Endothelial cell of umbilical vein (primary cell): ENCODE measurements around the gene DHX35. TPM values are rescaled to one million over a fixed set of nuclear protein-coding genes. Genes with fewer than 3 reads are reported as not detected.

Experiments
- BruUV-seq: library from RNA; stranded (reverse); fragments of 400-500 nt; replicated peaks from 2 replicates; lab custom pipeline; 2021; lab: Mats Ljungman, UMichigan
- CTCF ChIA-PET: fragments of 300-600, 350-600 bp; sonication (Branson Sonifier 250); formaldehyde crosslinking; loops from one replicate; lab custom pipeline; 2021; ENCODE audit warnings: antibody characterized with exemption, inconsistent platforms; lab: Charles Lee
- POLR2A ChIA-PET: fragments of 300-600, 350-600 bp; sonication (Branson Sonifier 250); formaldehyde crosslinking; loops from one replicate; lab custom pipeline; 2021; ENCODE audit warnings: antibody characterized with exemption, inconsistent platforms; lab: Charles Lee
- DNase-seq: peaks from one replicate; pipeline ENCODE4 v3.0.0-alpha.2; 2011; ENCODE audit warnings: low read depth, low spot score
- FAIRE-seq: peaks from 2 replicates; lab custom pipeline; 2011; peaks lifted over from hg19 to GRCh38; lab: Jason Lieb, UNC
- H2AFZ ChIP-seq: 2 replicates; pipeline ENCODE4 v1.6.0; 2012; ENCODE audit warnings: low read depth, low read length, control low read depth, inconsistent platforms
- H3K27ac ChIP-seq: 2 replicates; pipeline ENCODE4 v1.5.1; 2011; ENCODE audit warnings: low read depth, mild to moderate bottlenecking, control low read depth, low read length, moderate library complexity; ENCODE audit not compliant: insufficient read depth
- H3K27me3 ChIP-seq, 2 experiments: 2 replicates each; pipeline versions ENCODE4 v1.6.0 to v1.6.1; 2011; ENCODE audit warnings: low read length in 2 of 2, mixed read lengths in 1 of 2; ENCODE audit not compliant: control insufficient read depth in 2 of 2, insufficient read depth in 2 of 2
- H3K36me3 ChIP-seq, 2 experiments: 2 replicates in 1 of 2; 3 replicates in 1 of 2; pipeline ENCODE4 v1.5.1; 2011; ENCODE audit warnings: low read length in 2 of 2, mild to moderate bottlenecking in 1 of 2, moderate library complexity in 1 of 2; ENCODE audit not compliant: control insufficient read depth in 2 of 2, insufficient read depth in 2 of 2; ENCODE audit errors: extremely low read depth in 1 of 2
- H3K4me1 ChIP-seq: 3 replicates; pipeline ENCODE4 v1.5.1; 2011; ENCODE audit warnings: mild to moderate bottlenecking, low read length; ENCODE audit not compliant: control insufficient read depth, insufficient read depth; ENCODE audit errors: extremely low read depth
- H3K4me2 ChIP-seq: 2 replicates; pipeline ENCODE4 v1.6.1; 2011; ENCODE audit warnings: low read length, control low read depth, mixed read lengths; ENCODE audit not compliant: insufficient read depth
- H3K4me3 ChIP-seq, 3 experiments: fragments of 200-600 bp in 1 of 3; sonication (generic), shearing (Covaris generic) in 1 of 3; replicated peaks in 1 of 3; 2 replicates each; pipeline ENCODE4 v1.5.1; 2011 to 2016; ENCODE audit warnings: control low read depth in 3 of 3, low read length in 3 of 3, mild to moderate bottlenecking in 2 of 3, inconsistent platforms in 1 of 3, low read depth in 1 of 3, moderate library complexity in 1 of 3; ENCODE audit not compliant: insufficient read depth in 1 of 3
- H3K79me2 ChIP-seq: 2 replicates; pipeline ENCODE4 v1.6.0; 2012; ENCODE audit warnings: low read length, inconsistent platforms; ENCODE audit not compliant: control insufficient read depth, insufficient read depth
- H3K9ac ChIP-seq: replicated peaks from 2 replicates; pipeline ENCODE3; 2011; ENCODE audit warnings: low read length, control low read depth; ENCODE audit not compliant: insufficient read depth; ENCODE audit errors: extremely low read depth
- H3K9me1 ChIP-seq: replicated peaks from 3 replicates; pipeline ENCODE4 v1.6.0; 2011; ENCODE audit warnings: mild to moderate bottlenecking, low read length; ENCODE audit not compliant: control insufficient read depth, insufficient read depth; ENCODE audit errors: extremely low read depth
- H3K9me3 ChIP-seq: replicated peaks from 2 replicates; pipeline ENCODE4 v1.5.1; 2012; ENCODE audit warnings: low read length, inconsistent platforms; ENCODE audit not compliant: control insufficient read depth, insufficient read depth
- H4K20me1 ChIP-seq: replicated peaks from 2 replicates; pipeline ENCODE3; 2011; ENCODE audit warnings: mild to moderate bottlenecking, low read length; ENCODE audit not compliant: control insufficient read depth, insufficient read depth; ENCODE audit errors: extremely low read depth
- CTCF ChIP-seq, 2 donors: IDR thresholded peaks; 1 replicate in 1 of 2; 2 replicates in 1 of 2; pipeline ENCODE4 v1.5.1; 2011; ENCODE audit warnings: low read length in 2 of 2, mild to moderate bottlenecking in 2 of 2, moderate library complexity in 2 of 2, control low read depth in 1 of 2, inconsistent platforms in 1 of 2, low read depth in 1 of 2; ENCODE audit not compliant: insufficient read depth in 1 of 2; ENCODE audit errors: extremely low read depth in 1 of 2
- GATA2 ChIP-seq: IDR thresholded peaks from 2 replicates; pipeline ENCODE4 v1.7.0; 2011; ENCODE audit warnings: low read depth, mild to moderate bottlenecking, moderate library complexity, mixed read lengths, low read length; ENCODE audit not compliant: insufficient read length, insufficient read depth
- POLR2A ChIP-seq: IDR thresholded peaks from 2 replicates; pipeline ENCODE4 v1.6.1; 2012; ENCODE audit warnings: low read depth, mild to moderate bottlenecking, control low read depth, low read length
- POLR2AphosphoS5 ChIP-seq: IDR thresholded peaks from 2 replicates; pipeline ENCODE4 v1.6.1; 2012; ENCODE audit warnings: low read depth, mild to moderate bottlenecking, control low read depth, low read length, moderate library complexity; ENCODE audit not compliant: insufficient read depth
- dilution Hi-C: fragments of 300-500 bp; cut with MboI; formaldehyde crosslinking; loops from one replicate; pipeline ENCODE4 v1.15.0; 2019; ENCODE audit warnings: low sequenced_read_pairs; ENCODE audit not compliant: extremely low pct_ligation_motif_present
- intact Hi-C: fragments of 100-400 bp; cut with micrococcal nuclease; formaldehyde crosslinking; loops from one replicate; pipeline ENCODE4 v1.10.0; 2022
- polyA plus RNA-seq, 4 experiments: library from polyadenylated mRNA; depleted of rRNA in 3 of 4; stranded (reverse) in 3 of 4; unstranded in 1 of 4; fragments of >200 nt; gene quantifications; 2 replicates each; pipeline versions ENCODE4 v1.2.1 to v1.2.3, GENCODE V29; 2011 to 2012; ENCODE audit warnings: missing spikeins in 1 of 4
- total RNA-seq: library from RNA; stranded (reverse); gene quantifications from 2 replicates; pipeline ENCODE4 v1.2.3, GENCODE V29; 2021

The DHX35 gene
- total and polyA plus RNA-seq, 2 donors (not counting 3 experiments of a cell fraction or from before 2014, with no cell fraction given), result 10.0 to 13.0 TPM

- intact Hi-C loops (loop anchor here (1.0 to 5.0 kb wide), 5 partner anchors 31 to 323 kb away; partner anchors contain the start of gene ACTR5), dilution Hi-C loops (no loop called here)
- ChIA-PET POLR2A (interaction anchor here (0.9 to 1.0 kb wide), 2 partner anchors 123 to 124 kb away, joined by 3 read pairs; partner anchors contain the start of gene FAM83D), CTCF (interaction anchor here (0.6 to 5.3 kb wide), 40 partner anchors 7 to 1916 kb away, joined by 3 to 143 read pairs (median 5); partner anchors contain the start of genes DHX35, FAM83D and MAFB)
- no peaks in the 10 kb centered on the region for H3K9me1 ChIP-seq
- no peaks in the 10 kb centered on the region for H3K79me2 ChIP-seq
- TF ChIP-seq CTCF (IDR thresholded peaks at IDR 0.05; ENCODE audit: extremely low read depth in 1 of 2, insufficient read depth in 1 of 2, low read depth in 1 of 2, low read length in 2 of 2), result peak; percentile 97 to 98
- TF ChIP-seq GATA2, result no peak
- peak; percentile 64 for TF ChIP-seq POLR2A
- TF ChIP-seq POLR2AphosphoS5, result peak; percentile 25
- H3K4me3 ChIP-seq, result peak overlapping the region in 2 of 3 experiments; percentile 36 to 63
- BruUV-seq, result no TSS peak
- FAIRE-seq (peak; percentile 71), DNase-seq (peak; percentile 75)
- no peaks in the 10 kb centered on the region for H3K9me3 ChIP-seq
- H3K4me2 ChIP-seq, result peak overlapping the region; percentile 53
- no peaks in the 10 kb centered on the region for H3K27me3 ChIP-seq
- peak overlapping the region; percentile 81 for H2AFZ ChIP-seq
- H3K9ac ChIP-seq, result peak overlapping the region; percentile 44
- no peaks in the 10 kb centered on the region for H3K36me3 ChIP-seq
- no peaks in the 10 kb centered on the region for H4K20me1 ChIP-seq
- no peak overlapping the region for H3K27ac ChIP-seq
- peaks cover 3% of the 10 kb centered on the region for H3K4me1 ChIP-seq
These were observed 87.8 kb downstream of the DHX35 start for GRCh38 chr20:39049684-39050554.
